Stimulated activated CD4-positive, alpha-beta T cell treated with anti-CD3 and anti-CD28 coated beads, Interleukin-2, amount 100 ng/mL, for 4 hours (primary cell): ENCODE data around the gene PCBD1.

ENCODE experiments used
- DNase-seq: peaks from one replicate; pipeline ENCODE4 v3.0.0-alpha.2; 2020; ENCODE audit warnings: low read depth

The PCBD1 gene

DNA sequence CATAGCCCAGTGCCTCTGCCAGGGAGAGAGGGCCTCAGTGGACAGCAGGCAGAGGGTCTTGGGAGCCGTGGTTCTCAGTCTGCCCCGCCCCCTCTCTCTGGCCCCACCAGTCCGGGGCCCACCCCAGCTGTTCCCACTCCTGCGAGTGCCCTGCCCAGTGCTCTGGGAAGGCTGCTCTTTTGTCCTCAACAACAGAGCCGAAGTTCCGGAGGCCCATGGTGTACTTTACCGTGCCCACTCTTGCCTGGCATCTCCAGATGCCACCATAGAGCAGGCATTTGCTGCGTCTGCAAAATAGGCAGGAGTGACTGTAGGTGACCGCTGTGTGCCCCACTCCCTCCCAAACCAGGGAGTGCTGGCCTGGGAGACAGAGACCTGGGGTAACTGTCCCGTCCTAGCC is 29.3 kb upstream of the PCBD1 start:
- DNase-seq = no peak

DNA sequence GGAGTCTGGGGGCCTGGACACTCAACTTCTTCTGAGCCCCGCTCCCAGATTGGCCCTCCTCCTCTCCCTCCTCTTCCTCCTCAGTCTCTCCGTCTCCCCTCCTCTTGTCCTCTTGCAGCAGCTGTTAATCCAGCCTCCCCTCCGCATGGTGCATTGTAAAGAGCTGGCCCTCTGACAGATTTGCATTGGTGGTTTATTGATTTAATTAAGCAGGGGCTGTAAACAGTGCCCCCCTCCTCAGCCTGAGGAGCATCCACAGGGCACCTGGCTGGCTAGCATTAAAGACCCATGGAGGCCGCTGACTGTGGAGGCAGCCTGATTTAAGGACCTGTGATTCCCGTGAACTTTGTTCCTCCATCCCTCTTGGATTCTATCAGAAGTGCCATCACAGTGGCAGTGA is 28.9 kb upstream of the PCBD1 start:
- no peak for DNase-seq

DNA sequence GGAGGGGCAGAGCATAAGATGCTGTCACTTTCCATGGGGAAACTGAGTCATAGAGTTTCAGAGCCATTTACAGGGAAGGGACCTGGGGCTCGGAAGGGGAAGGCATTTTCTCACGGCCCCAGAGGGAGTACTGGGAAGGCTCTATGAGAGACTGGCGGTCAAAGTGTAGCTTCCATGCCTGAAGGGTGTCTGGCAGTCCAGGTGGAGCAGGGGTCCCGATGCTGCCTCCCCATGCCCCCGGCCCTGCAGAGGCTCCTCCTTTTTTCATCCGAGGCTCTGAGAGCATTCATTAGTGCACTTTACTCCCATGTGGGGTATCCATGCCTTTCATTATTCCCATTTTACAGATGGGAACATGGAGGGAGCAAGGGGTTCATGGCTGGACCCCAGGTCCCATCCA is 27.9 kb upstream of the PCBD1 start:
- no peak for DNase-seq

DNA sequence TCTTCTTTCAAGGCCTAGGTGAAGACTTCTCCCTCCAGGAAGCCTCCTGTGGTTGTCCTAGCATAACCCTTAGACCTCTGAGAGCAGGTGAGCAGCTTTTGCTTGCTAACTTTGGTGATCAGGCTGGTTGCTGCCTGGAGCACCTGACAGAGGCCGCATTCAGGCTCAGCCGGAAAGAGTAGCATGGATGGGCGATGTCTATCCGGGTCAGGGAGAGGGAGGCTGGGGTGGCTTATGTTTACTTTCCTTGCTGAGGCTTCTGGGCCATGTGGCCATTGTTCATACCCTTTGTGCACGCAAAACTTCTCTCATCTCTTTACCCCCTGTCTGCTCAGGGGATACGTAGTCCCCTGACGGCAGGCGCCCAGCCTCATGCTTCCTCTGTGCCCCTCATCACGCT is 27.4 kb upstream of the PCBD1 start:
- no peak for DNase-seq

DNA sequence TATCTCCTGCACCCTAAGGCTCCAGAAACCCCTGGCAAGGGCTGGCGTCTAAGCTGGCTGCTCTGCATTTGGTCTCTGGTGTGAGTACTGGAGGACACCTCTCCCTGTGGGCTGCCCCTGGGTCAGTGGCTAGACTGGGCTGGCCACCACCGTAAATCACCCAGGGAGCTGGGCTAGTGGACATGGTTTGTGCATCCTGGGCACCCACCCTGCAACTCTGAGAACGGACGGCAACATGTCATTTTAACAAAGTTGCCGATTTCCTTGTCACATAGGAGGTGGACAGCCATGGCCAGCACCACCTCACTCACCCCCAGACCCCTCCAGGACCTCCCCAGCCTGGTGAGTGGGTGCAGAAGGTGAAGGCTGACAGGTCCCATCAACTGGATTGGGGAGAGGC is 26.8 kb upstream of the PCBD1 start:
- DNase-seq = no peak

DNA sequence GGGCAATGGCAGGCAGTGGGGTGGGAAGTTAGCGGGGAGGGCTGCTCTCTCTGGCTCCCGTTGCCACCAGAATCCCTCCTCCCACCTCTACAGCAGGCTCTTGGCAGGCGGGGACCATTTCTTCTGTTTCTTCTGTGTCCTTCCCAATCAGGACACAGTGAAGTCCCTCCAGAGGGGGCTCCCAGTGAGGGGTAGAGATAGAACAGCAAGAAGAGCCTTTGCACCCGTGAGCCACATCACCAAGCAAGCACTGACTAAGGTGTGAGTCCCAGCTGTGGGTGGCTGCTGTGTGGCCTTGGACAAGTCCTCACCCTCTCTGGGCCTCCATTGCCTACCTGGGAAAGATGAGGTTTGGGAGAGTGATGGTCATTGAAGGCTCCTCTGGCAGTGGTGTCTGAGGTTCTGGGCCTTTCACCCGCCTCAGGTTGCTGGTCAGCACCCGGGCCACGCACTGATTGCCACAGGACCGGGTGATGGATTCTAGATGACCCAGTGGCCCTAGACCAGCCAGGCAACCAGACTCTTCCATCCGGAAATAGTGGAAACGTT is 26.0 kb upstream of the PCBD1 start:
- no peak for DNase-seq

DNA sequence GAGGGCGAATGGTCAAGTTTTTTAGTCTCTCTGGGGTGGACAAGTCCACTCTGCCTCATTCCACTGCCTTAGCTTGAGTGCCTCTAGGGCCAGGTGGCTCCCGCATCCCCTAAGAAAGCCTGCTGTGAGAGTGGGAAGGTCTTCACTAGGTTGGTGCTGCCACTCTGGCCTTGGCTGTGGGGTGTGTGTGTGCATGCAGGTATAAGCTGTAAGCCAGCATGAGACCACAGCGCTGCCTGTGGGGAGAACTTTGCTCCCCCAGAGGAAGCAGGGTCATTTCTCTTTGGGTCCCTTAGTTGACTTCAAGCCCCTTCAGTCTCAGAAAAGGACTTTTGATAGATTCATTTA is 25.5 kb upstream of the PCBD1 start:
- no peak for DNase-seq

DNA sequence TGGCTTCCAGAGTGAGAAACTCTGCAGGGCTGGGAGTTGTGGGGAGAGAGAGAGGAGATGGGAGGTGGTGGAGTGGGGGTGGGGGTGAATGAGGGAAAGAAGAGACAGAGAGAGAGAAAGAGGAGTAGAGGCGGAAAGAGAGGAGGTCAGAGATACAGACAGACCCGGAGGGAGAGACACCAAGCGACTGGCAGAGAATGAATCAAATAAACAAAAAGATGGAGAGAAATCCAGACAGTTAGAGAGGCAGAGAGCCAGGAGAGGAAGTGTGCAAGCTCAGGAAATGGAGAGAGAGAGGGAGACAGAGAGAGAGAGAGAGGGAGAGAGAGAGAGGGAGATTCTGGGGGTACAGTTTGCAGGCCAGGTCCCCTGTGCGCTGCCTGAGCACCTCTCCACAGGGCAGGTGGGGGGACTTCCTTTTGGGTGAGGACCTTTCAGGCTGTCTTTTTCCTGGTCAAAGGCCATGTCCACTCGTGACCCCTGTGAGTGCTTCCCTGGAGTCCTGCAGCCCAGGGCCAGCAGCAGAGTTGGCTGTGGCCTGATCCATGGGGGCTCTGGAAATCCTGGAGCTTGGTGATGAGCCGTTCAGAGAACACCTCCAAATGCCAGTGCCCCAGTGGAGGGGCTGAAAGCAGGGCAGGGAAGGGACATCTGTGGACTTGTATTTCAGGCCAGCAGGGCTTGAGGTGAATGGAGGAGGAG is 25.0 kb upstream of the PCBD1 start:
- no peak for DNase-seq

DNA sequence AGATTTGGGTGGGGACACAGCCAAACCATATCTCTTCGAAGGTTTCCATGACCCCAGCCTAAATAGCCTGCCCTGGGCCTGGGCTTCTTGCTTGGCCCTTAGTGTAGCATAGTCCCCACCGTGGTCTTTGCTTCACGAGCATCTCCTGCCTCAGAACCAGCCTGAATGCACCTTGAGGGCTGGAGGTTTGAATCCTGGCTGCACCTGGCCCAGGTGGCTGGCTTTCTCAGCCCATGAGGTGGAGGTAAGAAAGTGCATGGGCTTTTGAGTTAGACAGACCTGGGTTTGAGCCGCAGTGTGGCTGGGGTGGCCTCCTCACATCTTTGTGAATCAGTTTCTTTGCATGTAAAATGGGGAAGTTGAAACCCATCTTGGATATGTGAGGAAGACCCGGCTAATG is 24.2 kb upstream of the PCBD1 start:
- DNase-seq = no peak

DNA sequence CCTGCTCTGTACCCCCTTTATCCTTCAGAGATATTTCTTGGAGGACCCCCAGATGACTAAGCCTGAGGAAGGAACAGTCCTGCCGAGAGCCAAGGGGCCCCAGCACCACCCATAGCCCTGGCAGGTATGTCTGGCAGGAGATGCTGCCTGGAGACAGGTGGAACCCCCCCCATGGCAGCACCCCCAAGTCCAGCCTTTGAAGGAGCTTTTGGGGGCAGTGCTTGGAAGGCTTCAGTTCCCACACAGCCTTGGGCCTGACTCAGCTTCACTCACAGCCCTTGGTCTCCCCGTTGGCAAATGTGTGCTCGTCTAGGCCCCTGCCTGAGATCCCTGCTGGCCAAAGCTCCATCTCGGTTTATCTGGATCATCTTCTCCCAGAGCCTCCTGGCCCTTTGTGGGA is 23.0 kb upstream of the PCBD1 start:
- DNase-seq = no peak

DNA sequence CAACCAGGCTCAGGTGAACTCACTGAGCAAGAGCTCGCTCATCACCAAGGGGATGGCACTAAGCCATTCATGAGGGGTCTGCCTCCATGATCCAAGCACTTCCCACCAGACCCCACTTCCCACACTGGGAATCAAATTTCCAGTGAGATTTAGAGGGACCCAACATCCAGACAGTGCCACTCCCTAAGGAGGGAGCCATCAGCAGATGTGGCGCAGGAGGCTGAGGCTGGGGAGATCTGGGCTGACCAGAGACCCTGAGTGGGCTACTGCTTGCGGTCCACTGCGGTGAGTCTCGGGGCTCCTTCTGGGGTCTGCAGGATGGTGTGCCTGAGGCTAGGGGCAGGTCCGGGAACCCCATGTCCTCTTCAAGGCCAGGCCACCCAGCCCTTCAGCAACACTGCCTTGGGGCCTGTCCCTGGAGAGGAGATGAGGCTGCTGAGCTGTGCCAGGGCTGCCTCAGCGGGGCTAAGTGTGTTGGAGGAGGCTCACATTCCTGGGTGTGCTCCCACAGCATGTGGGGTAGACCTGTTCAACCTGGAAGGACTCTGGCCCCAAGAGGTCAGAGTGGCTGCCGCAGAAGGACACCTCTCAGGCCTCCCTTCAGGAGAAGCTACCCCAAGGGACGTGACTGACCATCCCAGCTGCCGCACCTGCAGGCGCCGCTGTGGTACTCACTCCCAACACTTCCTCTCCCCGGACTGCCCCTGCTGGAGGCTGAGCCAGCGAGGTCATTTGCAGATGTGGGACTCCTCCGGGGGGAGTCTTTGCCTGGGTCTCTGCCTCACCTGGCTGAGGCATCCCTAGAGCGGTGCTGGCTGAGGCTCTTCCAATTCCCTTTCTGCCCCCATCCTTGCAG is 22.3 kb upstream of the PCBD1 start:
- DNase-seq = no peak

DNA sequence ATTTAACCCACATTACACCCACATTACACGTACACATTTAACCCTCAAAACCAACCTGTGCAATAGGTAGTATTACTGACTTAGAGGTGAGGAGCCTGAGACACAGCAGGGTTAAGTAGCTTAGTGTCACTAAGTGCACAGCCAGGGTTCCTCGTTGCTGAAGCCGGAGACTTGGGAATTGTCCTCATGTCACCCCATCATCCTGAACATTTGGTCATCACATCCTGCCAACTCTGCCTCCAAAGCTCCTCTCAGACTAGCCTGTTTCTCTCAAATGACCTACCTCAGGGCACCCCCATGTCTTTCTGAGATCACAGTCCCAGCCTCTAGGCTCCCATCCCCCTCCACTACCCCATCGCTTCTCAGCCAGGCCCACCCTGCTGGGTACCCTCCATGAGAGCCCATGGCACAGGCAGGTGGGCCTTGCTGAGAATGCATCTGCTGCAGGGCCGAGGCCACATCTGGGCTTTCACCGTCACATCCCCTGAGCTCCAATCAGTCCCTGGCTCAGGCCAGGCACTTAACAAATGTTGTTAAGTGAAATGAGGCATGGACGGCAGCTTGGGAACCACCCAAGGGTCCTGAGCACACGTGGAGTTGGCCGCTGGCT is 21.1 kb upstream of the PCBD1 start:
- no peak for DNase-seq

DNA sequence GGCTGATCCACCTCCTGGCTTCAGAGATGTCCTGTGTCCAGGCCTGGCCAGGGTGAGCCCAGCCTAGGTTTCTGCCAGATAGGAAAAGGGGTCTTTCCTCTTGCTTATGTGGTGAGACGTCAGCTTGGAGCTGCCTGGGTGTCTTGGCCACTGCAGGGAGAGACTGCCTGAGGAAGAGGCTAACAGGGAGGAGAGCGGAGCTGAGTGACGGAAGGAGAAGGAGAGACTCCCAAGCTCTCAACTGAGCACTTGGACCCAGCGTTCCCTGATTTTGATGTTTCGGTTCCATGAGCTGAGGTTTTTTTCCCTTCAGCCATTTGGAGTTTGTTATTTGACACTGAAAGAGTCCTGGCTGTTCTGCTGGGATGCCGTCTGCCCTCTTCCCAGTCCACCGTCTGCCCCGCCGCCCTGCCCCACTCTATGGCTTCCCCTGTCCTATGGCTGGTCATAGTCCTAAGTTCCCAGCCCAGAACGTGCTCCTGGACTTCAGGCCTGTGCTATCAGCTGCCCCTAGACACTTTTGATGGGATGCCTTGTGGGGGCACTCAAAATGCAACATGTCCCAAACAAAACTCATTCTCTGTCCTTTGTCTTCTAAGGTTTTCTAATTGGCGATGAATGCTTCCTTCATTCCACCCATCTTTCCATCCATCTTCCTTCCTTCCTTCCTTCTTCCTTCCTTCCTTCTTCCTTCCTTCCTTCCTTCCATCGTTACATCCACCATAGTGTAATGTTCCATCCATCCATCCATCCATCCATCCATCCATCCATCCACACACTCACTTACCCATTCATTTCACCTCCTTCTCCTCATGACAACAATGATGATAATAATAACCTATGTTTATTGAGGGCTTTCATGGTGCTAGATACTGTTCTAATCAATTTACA is 20.3 kb upstream of the PCBD1 start:
- no peak for DNase-seq

DNA sequence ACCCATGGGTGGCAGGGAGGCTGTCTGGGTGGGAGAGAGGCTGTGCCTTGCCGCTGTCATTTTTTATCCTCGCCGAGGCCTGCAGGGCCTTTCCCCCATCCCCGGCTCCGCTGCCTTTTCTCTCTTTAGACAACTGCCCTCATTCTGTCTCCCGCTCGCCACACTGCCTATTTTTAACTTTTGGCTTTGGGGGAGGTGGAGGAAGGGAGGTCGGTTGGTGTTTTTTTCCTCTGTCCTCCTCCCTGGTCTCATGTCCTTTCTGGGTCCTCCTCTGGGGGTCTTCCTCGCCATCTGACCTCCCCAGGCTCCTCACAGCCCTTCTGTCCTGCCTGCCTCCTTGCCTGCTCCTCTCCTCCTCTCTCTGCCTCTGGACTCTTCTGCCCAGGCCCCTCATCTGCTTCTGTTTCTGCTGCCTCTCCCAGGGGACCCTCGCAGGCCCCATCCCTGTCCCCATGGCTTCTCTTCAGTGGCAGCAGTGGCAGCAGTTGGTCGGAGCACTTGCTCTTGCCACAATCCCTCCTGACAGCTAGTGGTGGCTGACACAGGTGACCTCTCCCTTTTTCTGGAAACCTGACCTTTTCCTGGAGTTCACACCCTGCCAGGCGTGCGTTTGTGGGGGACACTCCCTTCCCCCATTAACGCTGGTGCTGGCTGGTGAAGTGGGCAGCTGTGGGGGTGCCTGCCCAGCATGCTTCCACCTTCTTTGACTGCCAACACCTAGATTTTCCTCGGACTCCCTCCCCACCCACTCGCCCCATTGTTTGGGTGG is 19.5 kb upstream of the PCBD1 start:
- no peak for DNase-seq

DNA sequence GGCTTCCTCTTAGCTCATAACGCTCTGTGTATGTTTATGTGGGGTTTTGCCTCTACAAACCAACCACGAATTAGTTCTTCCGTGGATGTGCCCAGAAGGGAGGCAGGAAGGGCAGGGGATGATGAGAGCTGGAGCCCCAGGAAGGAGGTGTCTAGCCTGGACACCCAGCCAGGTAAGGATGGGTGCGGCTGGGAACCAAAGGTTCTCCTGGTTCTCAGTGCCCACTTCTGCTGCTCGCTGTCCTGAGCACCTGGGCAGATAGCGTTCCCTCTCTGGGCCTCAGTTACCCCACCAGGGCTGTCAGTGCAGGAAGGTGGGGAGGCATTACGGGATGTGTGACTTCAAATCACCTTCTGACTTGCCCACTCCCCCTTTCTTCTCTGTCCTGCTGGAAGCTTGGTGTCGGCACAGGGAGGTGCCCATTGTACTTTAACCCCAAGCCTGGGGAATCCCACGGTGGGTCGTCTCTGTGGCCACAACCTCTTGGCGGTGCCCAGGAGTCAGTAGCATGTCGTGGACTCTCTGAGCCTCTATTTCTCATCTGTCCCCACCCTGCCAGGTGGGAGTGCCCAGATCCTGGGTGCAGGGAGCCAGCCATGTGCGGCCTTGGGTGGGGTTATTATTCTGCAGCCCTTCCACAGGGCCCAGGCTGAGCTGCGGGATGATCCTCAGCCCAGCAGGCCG is 18.7 kb upstream of the PCBD1 start:
- no peak for DNase-seq

DNA sequence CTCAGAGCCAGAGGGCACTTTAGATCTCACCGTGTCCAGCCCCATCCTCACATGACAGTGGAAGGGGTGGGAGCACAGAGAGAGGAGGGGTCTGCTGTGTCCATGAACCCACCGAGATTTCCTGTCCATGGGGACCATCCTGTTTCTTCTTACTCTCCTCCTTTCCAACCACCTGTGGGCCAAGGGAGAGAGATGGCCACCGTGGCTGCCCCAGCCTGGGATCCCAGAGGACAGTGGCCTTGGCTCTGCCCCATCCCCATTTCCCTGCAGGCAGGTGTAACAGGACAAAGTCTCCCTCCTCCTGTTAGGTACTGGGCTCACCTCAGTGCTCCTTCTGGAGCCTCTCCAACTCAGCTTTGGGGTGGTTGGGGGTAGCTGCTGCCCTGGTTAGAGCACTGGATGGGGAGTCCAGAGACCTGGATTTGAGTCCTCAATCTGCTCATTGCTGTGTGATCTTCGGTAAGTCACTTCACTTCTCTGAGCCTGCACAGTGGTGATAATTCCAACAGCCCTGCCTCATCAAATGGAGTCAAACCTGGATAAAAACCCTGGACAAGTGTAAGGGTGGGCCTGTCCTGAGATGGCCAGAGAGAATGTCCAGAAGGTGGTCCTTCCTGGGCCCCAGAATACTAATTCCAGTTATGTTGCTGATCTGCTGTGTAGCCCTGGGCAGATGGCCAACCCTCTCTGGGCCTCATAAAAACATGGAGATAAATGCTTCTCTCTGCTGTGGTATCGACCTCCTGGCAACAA is 17.8 kb upstream of the PCBD1 start:
- DNase-seq = no peak

DNA sequence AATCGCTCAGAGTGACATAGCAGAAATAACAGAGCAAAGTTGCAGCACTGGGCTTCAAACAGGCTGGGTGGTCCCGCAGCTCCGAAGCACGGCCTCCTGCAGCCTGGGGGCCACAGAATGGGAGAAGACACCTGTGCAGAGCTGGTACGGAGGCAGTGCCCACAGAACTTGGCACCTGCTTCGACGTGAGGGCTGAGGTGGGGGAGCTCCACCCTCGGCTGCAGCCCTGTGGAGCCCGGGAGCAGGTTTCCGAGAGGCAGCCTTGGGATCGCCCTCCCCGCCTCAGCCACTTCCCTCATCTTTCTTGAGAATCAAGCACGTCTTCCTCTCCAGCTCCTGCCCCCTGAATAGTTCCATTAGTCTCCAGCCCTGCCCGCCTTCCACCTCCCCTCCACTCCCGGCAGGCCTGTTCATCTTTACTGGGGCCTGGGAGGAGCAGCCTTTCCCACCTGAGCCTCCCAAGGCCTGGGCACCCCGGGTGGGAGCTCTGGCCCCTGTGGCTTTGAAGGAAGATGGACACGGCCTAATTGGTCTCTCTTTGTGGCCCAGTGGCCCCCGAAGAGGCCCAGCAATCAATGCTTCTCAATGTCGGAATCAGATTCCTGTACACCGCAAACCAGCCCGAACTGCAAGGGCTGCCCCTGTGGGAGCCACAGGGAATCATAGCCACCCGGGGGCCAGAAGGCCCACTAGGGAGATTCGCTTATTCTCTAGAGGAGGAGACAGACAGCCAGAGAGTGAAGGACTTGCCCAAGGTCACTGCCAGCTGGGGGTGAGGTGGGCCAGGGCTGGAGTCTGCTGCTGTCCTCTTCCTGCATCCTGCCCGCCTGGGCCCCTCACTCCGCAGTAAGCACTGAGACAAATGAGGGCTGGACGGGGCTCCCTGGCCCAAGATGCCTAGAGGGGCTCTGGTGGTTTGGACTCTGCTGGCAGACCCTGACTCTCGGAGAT is 17.0 kb upstream of the PCBD1 start:
- no peak for DNase-seq

DNA sequence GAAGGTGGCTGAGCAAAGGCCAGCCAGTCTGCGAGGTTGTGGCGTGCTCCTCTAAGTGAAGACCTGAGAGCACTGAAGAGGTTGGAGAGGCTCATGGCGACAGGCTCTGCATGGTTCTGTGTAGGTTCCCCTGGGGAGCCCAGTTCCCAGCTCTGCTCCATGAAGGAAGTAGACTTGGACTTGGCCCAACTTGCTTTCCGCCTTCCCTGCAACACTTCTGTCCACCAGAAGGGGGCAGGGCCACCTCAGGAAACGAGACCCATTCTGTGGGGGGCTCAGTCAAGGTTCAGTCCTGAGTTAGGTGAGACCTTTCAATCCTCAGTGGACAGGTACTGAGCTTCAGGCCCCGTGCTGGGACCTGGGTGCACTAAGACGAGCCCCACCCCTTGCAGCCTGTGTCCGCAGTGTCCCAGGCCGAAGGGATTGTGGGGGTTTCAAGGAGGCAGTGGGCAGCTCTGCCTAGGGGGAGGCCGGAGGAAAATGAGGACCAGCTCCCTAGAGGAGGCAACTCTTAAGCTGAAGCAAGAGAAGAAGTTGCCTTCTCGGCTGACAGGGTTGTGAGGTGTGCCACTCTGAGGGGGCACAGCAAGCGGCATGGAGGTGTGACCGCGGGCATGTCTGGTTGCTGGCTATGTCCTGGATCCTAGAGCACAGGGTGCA is 15.0 kb upstream of the PCBD1 start:
- DNase-seq = no peak
